Activated CD8-positive, alpha-beta memory T cell treated with anti-CD3 and anti-CD28 coated beads for 24 hours (primary cell): ENCODE results near the gene CD300LF.

Experiments used
- DNase-seq: peaks from one replicate; pipeline ENCODE4 v3.0.0-alpha.2; 2020

The CD300LF gene

DNA sequence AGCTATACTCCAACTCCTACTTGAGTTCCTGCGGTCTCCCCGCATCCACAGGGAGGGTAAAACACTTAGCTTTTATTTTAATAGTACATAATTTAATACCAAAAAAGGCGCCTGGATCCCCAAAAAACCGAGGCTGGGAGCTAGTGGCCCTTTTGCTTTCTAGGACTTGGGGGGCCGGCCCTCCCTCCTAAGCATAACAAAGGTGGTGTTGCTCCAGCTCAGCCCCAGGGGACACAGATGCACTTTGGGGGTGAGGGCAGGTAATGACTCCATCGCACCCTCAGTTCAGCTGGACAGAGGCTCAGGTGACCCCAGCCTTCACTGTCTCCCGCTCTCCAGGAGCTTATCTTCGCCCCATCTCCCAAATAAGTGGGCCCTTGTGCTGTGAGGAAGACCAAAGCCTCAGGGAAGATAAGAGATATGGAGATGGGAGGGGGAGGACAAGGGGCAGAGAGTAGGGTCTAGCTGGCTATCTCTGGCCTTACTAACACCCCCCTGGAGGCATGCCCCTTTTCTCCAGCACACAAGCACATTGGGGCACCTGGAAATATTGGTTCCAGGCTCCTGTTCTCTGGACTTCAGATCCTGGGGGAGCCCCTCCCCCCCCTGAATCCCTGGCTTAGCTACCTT is 32.9 kb upstream of the CD300LF start:
- no peak for DNase-seq

DNA sequence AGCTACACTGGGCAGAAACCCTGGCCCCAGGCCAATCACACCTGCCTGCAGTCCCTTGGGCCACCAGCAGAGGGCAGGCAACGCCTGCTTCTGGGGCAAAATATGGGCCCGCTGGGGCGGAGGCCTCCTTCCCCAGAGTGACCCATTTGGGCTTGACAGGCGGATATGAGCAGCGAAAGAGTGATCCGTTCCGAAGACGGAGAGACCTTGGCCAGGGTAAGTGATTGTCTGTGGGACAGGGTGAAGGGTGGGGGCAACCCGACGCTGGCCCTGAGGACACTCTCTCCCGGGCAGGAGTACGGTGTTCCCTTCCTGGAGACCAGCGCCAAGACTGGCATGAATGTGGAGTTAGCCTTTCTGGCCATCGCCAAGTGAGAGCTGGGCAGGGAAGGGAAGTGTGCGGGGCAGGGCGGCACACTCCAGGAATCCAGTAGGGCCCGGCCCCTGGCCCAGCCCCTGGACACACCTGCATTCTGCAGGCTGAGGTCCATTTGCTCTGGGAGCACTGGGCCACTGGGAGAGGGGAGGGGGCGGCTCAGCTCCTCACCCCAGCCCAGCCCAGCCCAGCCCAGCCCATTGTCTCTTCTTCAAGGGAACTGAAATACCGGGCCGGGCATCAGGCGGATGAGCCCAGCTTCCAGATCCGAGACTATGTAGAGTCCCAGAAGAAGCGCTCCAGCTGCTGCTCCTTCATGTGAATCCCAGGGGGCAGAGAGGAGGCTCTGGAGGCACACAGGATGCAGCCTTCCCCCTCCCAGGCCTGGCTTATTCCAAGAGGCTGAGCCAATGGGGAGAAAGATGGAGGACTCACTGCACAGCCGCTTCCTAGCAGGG is 32.2 kb upstream of the CD300LF start:
- peak; percentile 98 for DNase-seq

DNA sequence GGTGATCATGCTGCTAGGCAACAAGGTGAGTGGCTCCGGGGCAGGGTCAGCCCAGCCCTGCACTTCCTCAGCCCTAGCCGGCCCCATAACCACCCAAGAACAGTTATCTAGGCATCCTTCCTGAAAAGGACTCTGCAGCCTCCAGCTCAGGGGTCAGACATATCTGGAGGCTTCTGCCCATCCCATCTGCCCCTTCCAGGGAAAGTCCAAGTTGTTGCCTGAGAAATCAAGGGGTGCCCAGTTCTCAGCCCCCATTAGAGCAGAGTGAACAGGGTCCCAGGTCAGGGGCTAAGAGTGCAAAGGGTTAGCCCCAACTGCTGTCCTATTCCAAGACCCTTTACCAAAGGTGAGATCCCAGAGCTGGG is 31.6 kb upstream of the CD300LF start:
- DNase-seq: no peak

DNA sequence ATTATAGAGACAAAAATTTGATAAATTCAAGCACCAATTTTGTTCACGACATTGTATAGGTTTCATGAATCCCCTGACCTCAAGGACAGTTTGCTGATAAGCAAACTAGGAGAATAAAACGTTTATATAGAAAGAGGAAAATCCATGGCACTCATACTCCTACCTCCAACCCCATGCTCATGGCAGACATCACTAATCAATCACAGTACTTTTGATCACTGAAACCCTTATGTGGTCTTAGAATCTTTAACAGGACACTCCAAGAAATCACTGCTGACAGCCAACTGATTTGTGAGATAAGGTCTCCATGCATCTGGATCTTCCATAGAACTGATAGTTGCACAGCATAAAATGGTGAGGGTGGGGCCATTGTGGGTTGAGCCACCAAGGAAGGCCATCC is 31.0 kb upstream of the CD300LF start:
- no peak for DNase-seq

DNA sequence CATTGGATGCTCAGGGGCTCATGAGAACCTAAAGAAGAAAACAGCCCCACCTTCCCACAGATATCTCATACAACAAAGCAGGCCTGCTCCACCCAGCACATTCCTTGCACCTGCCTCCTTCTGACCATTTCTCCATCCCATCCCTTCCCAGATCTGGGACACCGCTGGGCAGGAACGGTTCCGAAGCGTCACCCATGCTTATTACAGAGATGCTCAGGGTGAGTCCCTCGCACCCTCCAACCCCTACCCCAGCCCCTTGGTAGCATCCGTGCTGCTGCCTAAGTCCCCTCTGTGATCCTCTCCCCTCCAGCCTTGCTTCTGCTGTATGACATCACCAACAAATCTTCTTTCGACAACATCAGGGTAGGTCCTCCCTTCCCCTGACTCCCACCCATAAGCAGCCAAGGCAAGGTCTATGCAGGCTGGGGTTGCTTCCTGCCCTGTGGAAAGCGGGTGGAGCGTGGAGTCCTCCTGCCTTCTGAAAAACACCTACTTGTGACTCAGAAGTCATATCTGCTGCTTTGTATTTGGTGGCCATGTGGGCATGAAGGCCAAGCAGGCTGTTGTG is 30.3 kb upstream of the CD300LF start:
- no peak for DNase-seq

DNA sequence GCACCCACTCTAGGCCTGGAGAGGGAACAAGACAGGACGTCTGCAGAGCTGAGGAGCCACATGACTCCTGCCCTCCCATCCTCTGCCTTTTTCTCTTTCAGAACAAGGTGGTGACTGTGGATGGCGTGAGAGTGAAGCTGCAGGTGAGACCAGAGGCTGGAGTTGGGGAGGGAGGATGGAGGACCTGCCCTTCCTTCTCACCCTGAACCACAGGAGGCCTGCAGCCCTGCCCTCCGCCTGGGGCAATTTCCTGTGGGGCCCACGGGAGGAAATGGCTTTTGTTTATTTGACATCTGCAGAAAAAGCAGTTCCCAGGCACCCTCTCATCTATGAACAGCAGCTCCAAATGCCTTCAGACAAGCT is 29.4 kb upstream of the CD300LF start:
- DNase-seq: peak; percentile 79

DNA sequence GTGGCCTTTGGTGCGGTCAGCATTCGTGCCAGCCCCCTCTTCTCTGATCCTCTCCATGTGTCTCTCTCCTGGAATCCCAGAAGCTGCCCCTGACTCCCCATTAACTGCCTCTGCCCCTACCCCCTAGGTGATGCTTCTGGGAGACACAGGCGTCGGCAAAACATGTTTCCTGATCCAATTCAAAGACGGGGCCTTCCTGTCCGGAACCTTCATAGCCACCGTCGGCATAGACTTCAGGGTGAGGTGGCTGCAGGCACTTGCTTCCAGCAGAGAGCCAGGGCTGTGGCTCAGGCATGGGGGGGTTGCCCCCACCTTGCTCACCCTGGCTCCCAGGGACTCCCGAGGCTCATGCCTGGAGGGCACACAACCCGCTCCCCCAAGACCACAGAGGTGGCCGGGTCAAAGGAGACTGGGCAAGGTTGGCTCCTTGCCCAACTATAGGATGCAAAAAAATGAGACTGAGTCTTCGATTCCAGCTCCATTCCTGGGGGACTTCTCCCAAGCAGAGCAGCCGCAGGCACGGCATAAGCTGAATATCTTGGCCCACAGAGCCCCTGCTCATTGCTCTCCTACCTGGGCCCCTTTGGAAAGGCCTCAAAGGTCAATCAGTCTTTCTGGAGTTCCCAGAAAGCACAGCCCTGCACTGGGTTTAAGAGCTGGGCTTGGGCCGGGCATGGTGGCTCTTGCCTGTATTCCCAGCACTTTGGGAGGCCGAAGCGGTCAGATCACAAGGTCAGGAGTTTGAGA is 28.1 kb upstream of the CD300LF start:
- no peak for DNase-seq

DNA sequence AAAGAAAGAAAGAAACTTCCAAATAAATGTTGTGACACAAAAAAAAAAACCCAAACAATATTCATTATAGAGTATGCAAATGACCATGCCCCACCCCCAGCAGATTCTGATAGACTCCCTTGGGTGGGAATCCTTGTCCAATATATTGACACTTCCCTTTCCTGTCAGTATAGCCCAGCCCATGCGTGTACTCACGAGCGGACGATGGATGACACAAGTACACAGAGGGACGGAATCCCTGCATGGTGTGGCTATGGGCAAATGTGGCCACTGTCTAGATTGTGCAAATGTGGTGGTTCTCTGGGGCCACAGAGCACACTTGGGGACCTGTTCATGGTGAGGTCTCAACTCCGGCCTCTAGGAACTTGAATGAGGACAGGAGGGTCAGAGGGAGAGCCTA is 27.4 kb upstream of the CD300LF start:
- DNase-seq: no peak

DNA sequence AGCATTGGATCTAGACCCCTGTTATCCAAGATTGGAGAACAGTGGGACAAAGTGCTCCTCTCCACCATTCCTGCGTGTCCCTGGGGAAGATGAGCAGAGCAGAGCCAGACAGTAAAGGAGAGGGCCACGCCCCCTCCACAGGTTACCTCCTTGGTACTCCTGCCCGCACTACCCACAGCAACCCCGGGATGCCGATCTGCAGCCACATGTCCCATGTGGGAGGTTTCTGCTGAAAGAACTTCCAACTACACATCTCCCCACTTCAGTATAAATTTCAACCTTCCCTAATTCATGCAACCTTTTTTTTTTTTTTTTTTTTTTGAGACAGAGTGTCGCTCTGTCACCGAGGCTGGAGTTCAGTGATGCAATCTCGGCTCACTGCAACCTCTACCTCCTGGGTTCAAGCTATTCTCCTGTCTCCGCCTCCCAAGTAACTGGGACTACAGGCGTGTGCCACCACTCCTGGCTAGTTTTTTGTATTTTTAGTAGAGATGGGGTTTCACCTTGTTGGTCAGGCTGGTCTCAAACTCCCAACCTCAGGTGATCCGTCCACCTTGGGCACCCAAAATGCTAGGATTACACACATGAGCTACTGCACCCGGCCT is 26.6 kb upstream of the CD300LF start:
- DNase-seq: no peak

DNA sequence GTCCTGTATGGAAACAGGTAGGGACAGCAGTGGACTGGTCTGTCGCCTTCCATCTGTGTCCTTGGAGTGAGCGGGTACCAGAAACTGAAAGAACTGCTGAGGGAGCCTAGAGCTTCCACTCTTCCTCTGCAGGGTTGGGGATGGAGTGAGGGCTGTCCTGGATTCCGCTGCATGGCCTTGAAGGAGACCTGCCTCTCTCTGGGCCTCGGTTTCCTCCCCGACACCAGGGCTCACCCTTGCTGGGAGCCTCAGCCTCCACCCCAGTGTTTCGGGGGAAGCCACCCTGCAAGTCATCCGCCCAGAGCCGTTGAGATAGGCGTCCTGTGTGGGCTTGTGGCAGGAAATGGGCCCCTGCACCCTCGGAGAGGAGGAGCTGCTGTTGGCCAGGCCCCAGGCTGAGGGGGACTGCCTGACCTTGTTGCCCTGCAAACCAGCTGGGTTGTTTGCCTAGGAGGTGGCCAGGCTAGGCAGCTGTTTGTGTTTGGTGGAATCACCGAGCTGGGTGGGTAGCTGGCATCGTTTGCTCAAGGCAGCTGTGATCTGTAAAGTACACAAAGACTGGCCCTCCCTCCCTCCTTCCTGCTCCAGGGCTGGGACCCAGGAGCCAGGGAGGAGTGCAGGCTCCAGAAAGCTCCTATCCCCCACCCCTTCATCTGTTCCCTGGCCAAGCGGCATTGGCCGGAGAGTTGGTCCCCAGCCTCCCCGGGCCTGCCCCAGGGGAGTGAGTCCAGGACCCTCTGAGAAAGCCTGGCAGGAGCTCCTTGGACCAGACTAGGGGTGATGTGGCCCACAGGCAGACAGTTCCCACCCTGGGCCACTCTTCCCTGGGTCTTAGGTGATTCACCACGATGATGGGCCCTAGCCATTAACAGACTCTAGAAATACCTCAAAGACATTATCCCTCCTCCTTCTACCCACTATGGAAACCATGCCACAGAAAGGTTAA is 25.6 kb upstream of the CD300LF start:
- peak; percentile 89 for DNase-seq

DNA sequence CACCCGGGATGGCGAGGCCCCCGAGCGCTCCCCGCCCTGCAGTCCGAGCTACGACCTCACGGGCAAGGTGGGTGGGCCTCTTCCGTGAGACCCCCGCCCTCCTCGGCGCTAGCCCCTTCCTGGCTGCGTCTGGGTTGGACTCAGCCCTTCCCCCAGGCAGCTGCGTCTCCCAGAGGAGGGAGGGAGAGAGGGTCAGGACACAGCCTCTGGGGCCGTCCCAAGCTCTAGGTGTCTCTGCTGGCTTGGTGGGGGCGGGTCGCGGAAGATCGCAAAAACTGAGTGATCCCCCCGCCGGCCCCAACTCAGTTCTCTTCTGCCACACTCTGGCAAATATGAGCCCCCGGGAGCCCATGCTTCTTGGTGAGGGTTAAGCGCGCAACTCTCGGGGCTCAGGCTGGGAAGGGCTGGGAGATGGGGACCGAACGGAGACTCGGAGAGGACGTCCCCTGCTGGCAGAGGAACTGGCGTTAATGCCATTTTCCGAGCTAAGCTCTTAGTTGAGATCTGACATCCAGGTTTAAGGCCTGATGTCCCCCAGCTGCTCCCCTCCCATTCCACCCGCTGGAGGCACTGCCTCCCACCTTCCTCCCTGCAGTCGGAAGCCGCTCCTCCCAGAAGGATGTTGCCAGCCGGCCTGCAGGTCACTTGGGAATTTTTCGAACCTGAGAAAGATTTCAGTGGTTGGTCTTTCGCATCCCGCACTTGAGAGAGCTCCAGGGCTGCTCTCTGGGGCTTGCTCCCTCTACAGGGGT is 24.8 kb upstream of the CD300LF start:
- DNase-seq: no peak

DNA sequence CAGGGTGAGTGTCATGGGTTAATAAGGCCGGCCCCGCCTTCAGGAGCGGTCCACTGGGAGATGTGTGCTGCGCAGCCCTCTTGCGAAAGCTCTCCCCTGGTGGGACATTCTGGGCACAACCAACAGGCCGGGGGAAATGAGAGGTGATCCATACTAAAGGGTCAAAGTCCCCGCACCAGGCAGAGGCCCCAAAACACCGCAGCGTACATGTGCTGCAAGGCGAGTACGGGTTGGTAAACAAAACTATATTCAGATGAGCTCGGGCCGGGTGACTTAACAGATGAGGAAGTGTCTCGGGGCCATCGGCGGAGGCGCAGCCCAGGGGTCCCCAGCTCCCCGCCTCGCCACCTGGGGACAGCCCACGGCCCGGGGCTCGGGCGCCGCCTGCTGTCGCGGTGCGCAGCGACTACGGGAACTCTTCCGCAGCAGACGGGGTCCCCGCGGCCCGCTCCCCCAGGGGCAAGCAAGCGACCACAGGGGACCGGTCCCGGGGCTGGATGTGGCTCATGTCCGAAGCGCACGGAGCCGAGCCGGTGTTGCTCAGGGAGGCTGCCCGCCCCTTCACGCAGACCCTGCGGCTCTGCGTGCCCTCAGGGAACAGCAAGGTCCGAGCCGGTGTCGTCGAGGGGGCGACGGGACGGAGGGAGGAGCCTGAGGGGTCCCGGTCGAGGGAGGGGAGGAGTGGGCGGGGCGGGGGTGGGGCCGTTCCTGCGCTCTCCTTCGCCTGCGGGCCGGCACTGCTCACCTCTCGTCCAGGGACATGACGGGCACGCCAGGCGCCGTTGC is 24.0 kb upstream of the CD300LF start, which contains the start of gene RAB37:
RAB37 (plus strand) TSS at position 744 of the 786 bp plus-strand sequence; CDS start at position 761, 17 bp downstream.
- DNase-seq: peak; percentile 82

DNA sequence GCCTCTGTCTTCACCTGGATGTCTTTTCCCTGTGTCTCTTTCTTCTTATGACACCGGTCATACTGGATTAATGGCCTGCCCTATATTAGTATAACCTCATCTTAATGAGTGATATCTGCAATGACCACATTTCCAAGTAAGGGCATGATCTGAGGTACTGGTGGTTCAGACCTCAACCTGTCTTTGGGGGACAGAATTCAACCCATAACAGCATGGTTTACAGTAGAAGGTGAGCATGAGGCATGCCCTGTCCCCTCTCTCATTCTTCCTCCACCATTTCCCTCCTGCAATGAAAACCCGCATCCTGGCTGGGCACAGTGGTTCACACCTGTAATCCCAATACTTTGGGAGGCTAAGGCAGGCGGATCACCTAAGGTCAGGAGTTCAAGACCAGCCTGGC is 21.5 kb upstream of the CD300LF start:
- DNase-seq: no peak

DNA sequence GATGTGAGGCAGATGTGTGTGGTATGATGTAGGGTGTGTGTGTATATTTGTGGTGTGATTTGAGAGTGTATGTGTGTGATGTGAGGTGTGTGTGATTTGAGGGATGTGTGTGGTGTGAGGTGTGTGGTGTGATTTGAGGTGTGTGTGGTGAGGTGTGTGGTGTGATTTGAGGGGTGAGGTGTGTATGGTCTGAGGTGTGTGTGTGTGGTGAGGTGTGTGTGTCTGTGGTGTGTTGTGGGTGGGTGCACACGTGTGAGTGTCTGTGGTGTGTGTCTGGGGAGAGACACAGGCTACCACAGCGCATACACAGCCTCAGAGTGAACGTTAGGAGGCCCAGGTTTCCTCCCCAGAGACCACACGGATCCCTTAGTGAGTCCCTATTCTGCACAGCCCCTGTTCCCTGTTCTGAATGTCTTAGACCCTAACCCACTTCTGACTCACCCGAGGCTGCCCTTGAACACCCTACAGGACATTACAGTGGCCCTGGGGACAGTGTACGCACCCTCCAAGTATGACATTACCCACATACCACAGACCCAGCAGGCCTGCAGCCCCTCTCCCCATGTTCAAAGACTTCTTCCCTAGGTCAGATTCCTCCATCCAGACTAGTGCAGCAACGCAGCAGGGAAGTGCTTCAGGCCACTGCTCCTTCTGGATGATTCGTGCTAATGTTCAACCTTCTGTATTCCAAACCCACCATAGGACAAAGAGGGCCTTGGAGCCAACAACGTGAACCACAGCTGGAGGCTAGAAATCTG is 20.8 kb upstream of the CD300LF start:
- DNase-seq: no peak

DNA sequence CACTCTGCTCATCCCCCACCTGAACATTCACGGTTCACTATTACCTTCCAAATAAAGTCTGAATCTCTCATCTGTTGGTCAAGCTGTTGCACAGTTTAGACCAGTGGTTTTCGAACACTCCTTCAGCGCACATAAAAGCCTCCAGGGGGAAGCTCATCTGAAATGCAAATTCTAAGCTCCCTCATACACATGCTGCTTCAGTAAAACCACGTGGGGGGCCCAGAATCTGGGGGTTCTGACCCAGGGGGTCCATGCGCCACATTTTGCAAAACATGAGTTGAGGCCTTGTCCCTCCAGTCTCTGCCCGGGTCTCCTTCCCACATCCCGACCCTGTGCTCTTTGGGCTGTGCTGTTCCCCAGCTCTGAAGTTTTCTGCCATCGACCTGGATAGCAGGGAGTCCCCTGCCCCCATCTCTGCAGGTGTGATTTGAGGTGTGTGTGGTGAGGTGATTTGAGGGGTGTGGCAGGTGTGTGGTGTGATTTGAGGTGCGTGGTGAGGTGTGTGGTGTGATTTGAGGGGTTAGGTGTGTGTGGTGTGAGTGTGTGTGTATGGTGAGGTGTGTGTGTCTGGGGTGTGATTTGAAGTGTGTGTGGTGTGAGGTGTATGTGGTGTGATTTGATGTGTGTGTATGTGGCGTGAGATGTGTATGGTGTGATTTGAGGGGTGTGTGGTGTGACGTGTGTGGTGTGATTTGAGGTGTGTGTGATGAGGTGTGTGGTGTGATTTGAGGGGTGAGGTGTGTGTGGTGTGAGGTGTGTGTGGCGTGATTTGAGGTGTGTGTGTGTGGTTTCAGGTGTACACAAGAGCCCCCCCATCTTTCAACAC is 19.5 kb upstream of the CD300LF start:
- DNase-seq: no peak

DNA sequence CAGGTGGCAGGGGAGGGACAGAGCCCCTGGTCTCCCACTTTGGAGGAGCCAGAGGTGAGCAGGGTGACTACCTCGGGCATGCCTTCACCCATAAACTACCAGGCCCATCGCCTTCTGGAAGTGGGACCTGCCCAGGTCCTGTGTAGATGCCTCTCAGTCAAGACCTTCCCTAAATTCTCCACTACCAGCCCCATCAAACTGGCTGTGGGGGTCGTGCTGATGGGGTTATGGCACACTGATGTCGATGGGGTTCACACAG is 18.6 kb upstream of the CD300LF start:
- DNase-seq: no peak

DNA sequence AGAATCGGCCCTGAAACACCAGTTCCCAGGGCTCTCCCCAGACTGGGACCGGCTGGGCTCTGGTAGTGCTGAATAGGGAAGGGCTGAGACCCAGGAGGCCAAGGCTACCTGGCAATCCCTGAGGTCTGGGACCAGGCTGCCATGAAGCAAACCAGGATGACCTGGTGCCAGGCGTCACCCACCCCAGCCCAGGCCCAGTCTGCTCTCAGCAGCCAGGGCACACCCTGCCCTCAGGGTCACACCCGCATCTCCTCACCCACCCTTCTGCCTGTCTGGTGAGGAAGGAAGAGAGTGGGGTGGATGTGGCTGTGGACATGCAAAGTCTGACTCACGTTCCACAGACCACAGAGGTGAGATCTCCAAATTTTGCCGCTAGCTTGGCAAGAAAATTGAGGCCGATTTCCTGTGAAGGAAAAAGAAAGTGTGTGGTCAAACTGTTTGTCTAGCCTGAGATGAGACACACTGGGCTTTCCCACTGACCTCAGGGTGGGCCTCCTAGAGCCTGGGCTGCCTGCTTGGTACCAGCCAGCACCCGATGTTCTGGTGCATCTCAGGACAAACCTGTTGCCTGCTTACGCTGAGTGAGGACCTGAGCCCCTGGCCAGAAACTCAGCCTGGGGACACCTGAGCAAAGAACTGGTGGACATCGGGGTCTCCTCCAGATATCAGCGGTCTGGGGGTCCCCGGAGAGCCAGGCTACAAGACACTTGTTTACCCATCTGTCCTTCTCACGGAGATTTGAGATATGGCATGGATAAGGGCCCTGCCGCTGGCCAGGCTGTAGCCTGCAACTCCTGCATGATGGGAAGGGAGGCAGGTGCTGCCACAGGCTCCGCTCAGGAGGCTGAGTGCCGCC is 18.0 kb upstream of the CD300LF start:
- DNase-seq: no peak

DNA sequence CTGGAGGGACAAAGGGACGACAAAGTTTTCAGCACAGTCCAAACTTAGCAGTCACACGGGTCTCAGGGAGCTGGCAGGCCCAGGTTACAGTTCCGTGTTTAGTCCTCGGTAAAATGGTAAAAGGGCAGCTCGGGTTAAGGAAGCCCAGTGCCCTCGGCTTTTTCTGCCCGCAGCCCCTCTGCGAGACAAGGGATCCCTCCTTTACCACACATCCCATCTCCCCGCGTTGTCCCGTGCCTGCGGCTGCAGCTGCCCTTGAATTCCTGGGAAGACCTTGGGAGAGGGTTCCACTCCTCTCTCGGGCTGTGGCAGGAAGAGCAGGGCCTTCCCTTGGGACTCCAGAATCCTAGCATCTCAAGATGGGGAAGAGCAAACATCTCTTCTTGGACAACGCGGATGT is 17.1 kb upstream of the CD300LF start:
- no peak for DNase-seq
